ENCODE data around the gene HYKK. TPM values are rescaled to one million over a fixed set of nuclear protein-coding genes. Genes with fewer than 3 reads are reported as not detected.

The HYKK gene
- total and polyA plus RNA-seq, 2 of the 8 experiments (the other 6 are each of a cell fraction or from before 2014, with no cell fraction given), result 2.0 to 3.7 TPM

DNA sequence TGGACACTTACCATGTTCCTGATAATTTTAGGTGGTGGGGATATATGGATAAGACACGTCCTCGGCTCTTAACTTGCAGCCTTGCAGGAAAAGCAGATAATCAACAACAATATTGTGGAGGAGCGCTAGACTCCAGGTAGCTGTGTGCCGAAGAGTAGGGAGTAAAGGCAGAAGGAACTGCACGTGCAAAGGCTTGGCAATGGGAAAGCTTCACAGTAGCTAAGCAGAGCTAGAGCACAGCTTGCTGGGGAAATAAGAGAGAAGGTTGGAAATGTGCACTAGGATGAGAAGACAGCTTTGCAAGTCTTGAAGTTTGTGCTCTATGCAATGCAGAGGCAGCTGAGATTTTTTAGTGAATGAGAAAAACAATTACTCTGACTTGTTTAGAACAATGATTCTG, 45.2 kb downstream of the HYKK start (continued):
- TF ChIP-seq, protein P1, sequence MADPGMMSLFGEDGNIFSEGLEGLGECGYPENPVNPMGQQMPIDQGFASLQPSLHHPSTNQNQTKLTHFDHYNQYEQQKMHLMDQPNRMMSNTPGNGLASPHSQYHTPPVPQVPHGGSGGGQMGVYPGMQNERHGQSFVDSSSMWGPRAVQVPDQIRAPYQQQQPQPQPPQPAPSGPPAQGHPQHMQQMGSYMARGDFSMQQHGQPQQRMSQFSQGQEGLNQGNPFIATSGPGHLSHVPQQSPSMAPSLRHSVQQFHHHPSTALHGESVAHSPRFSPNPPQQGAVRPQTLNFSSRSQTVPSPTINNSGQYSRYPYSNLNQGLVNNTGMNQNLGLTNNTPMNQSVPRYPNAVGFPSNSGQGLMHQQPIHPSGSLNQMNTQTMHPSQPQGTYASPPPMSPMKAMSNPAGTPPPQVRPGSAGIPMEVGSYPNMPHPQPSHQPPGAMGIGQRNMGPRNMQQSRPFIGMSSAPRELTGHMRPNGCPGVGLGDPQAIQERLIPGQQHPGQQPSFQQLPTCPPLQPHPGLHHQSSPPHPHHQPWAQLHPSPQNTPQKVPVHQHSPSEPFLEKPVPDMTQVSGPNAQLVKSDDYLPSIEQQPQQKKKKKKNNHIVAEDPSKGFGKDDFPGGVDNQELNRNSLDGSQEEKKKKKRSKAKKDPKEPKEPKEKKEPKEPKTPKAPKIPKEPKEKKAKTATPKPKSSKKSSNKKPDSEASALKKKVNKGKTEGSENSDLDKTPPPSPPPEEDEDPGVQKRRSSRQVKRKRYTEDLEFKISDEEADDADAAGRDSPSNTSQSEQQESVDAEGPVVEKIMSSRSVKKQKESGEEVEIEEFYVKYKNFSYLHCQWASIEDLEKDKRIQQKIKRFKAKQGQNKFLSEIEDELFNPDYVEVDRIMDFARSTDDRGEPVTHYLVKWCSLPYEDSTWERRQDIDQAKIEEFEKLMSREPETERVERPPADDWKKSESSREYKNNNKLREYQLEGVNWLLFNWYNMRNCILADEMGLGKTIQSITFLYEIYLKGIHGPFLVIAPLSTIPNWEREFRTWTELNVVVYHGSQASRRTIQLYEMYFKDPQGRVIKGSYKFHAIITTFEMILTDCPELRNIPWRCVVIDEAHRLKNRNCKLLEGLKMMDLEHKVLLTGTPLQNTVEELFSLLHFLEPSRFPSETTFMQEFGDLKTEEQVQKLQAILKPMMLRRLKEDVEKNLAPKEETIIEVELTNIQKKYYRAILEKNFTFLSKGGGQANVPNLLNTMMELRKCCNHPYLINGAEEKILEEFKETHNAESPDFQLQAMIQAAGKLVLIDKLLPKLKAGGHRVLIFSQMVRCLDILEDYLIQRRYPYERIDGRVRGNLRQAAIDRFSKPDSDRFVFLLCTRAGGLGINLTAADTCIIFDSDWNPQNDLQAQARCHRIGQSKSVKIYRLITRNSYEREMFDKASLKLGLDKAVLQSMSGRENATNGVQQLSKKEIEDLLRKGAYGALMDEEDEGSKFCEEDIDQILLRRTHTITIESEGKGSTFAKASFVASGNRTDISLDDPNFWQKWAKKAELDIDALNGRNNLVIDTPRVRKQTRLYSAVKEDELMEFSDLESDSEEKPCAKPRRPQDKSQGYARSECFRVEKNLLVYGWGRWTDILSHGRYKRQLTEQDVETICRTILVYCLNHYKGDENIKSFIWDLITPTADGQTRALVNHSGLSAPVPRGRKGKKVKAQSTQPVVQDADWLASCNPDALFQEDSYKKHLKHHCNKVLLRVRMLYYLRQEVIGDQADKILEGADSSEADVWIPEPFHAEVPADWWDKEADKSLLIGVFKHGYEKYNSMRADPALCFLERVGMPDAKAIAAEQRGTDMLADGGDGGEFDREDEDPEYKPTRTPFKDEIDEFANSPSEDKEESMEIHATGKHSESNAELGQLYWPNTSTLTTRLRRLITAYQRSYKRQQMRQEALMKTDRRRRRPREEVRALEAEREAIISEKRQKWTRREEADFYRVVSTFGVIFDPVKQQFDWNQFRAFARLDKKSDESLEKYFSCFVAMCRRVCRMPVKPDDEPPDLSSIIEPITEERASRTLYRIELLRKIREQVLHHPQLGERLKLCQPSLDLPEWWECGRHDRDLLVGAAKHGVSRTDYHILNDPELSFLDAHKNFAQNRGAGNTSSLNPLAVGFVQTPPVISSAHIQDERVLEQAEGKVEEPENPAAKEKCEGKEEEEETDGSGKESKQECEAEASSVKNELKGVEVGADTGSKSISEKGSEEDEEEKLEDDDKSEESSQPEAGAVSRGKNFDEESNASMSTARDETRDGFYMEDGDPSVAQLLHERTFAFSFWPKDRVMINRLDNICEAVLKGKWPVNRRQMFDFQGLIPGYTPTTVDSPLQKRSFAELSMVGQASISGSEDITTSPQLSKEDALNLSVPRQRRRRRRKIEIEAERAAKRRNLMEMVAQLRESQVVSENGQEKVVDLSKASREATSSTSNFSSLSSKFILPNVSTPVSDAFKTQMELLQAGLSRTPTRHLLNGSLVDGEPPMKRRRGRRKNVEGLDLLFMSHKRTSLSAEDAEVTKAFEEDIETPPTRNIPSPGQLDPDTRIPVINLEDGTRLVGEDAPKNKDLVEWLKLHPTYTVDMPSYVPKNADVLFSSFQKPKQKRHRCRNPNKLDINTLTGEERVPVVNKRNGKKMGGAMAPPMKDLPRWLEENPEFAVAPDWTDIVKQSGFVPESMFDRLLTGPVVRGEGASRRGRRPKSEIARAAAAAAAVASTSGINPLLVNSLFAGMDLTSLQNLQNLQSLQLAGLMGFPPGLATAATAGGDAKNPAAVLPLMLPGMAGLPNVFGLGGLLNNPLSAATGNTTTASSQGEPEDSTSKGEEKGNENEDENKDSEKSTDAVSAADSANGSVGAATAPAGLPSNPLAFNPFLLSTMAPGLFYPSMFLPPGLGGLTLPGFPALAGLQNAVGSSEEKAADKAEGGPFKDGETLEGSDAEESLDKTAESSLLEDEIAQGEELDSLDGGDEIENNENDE (IDR thresholded peaks at IDR 0.05; ENCODE audit: insufficient replicate concordance, low read length), result no peak
- TF ChIP-seq NRF1 (IDR thresholded peaks at IDR 0.05; ENCODE audit: low read depth, low read length) (no peak), CHD1 (IDR thresholded peaks at IDR 0.05; ENCODE audit: low read depth, low read length) (no peak), JUND (IDR thresholded peaks at IDR 0.05; ENCODE audit: low read length) (no peak), TBP (IDR thresholded peaks at IDR 0.05; ENCODE audit: low read depth, low read length) (no peak), CREB1 (IDR thresholded peaks at IDR 0.05) (no peak), BRCA1 (IDR thresholded peaks at IDR 0.05; ENCODE audit: low read depth, low read length) (no peak)
- TF ChIP-seq, protein P2, sequence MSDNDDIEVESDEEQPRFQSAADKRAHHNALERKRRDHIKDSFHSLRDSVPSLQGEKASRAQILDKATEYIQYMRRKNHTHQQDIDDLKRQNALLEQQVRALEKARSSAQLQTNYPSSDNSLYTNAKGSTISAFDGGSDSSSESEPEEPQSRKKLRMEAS (IDR thresholded peaks at IDR 0.05), result no peak
